GM10266 (cell line): ENCODE measurements around the gene ZNF474.

Experiments
- DNase-seq: peaks from one replicate; pipeline ENCODE4 v3.0.0; 2012; ENCODE audit errors: extremely low spot score
- TF ChIP-seq, protein P1 (sequence below): IDR thresholded peaks from 2 replicates; pipeline ENCODE4 v1.5.1; 2012; ENCODE audit warnings: mild to moderate bottlenecking, low read depth; ENCODE audit not compliant: control insufficient read depth, insufficient read depth; ENCODE audit errors: missing control alignments

The ZNF474 gene

DNA sequence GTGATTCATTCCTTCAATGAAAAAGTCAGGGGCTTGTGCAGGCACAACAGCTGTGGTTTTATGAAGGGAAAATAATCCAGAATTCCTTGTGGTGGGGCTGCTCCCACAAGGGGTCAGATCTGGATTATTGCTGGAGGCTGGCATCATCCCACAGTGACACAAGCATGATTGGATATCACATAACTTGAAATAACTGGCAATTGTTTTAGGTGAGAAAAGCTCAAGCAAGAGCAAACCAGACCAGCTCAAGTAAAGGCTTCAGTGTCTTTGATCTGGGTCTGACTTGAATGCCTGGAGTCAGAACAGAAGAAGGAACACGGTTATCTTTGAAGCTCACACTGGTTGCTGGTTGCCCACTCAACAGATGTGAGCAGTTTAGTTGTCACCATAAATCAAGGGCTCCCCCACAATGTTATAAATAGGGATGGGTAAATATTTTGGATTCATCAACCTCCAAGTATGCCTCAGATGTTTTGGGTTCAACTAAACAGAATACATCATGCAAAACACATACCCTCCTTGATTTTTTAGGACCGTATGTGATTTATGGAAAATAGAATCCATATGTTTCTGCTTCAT lies 3.1 kb upstream of the ZNF474 start:
- TF ChIP-seq, protein P1, sequence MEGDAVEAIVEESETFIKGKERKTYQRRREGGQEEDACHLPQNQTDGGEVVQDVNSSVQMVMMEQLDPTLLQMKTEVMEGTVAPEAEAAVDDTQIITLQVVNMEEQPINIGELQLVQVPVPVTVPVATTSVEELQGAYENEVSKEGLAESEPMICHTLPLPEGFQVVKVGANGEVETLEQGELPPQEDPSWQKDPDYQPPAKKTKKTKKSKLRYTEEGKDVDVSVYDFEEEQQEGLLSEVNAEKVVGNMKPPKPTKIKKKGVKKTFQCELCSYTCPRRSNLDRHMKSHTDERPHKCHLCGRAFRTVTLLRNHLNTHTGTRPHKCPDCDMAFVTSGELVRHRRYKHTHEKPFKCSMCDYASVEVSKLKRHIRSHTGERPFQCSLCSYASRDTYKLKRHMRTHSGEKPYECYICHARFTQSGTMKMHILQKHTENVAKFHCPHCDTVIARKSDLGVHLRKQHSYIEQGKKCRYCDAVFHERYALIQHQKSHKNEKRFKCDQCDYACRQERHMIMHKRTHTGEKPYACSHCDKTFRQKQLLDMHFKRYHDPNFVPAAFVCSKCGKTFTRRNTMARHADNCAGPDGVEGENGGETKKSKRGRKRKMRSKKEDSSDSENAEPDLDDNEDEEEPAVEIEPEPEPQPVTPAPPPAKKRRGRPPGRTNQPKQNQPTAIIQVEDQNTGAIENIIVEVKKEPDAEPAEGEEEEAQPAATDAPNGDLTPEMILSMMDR = no peak
- DNase-seq = no peak

DNA sequence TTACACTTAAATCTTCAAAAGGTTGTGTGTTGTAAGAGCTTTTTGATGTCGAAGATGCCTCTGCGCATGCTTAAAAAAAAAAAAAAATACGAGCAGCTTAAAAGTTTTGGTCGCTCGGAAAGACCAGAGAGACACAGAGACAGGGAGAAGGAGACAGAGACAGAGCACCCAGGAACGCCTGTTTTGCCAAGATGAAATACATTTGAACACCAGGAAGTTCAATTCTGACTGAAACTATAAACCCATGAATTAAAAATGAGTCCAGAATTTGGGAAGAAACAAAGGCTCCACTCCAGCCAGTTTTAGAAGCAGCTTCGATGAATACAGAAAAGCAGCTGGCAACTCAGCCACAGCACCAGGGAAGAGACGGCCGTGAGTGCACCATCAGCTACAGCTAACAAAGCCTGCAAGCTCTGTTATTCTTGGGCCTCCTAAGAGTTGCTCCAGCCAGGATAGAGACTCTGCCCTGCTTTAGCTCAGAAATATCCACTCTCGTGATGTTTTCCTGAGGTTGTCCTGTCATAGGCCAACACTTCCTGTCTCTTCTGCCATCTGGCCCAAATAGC lies 2.5 kb upstream of the ZNF474 start:
- TF ChIP-seq, protein P1 = no peak
- DNase-seq = no peak

DNA sequence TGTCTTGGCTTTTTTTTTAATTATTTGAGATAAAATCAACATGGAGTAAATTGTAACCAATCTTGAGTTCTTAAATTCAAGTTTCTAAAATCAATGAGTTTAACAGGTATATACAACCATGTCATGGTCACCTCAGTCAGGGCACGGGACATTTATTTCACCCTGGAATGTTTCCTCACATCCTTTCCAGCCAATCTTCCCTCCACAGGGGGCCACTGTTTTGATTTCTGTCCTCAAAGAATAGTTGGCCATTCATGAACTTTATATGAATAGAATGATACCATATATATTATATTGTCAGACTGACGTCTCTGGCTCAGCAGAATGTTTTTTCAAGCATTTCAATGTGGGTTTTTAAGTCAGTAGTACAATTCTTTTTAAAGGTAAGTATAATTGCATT lies 806 bp downstream of the ZNF474 start:
- TF ChIP-seq, protein P1 = no peak
- DNase-seq = no peak

DNA sequence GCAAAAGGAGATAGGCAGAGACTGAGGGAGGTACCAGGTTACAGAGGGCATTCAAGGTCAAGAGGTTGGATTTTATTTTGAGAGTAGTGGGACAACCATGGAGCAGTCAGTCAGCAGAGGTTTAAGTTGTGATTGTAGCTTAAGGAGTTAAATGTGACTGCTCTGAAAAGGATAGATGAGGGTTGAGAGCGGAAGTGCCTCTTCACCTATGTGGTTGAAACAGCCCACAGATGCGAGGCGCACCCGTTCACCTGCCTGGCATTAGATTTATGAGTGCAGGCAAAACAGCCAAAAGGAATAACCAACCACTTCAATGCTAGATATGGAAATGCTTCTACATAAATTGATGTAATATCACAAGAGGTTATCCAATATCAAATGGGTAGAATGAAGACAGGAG lies 8.4 kb downstream of the ZNF474 start:
- TF ChIP-seq, protein P1 = no peak
- DNase-seq = no peak

DNA sequence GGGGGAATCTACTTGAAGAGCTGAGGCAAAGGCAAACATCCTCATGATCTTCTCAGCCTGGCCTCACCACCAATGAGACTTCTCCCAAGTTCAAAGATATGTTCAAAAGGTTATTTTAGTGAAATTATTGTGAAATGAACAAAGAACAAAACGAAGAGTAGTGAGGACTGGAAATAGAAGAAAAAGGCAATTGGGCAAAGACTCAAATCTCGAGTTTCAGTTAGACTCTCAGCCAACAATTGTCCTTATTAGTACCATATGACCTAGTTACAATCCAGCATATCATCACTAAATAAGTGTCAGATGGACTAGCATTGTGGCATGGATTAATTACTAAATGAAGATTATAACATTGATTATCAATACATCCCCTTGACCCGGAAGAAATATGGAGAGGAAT lies 9.0 kb downstream of the ZNF474 start:
- DNase-seq = no peak
- TF ChIP-seq, protein P1 = no peak

DNA sequence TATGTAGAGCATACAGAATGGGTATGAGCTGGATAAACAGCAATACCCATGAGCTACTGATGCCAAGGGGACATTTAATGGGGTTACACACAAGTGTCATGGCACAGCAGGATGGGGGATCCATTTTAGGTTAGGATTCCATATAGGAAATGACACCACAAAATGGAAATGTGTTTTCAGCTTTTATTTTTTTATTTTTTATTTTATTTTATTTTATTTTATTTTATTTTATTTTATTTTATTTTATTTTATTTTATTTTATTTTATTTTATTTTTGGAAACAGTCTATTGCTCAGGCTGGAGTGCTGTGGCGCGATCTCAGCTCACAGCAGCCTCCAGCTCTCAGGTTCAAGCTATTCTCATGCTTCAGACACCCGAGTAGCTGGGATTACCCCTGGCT lies 11.6 kb downstream of the ZNF474 start:
- no peak for DNase-seq
- TF ChIP-seq, protein P1 = no peak

DNA sequence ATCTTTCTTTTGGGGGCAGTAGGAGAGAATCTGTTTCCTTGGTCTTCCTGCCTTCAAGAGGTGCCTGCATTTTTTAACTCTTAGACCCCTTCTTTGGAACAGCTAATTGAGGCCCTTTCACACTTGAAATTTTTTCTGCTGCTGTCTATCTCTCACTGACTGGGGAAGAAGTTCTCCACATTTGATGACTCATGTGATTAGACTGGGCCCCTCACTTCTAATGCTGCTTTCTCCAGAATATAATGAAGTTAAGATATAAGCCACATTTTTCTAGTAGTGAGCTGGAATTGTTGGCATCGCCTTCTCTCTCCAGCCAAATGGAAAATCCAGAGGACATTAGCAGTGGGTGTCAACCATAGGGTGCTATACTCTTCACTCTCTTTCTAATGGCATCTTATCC lies 12.4 kb downstream of the ZNF474 start:
- TF ChIP-seq, protein P1 = no peak
- no peak for DNase-seq
